ENCODE measurements around the gene LGMN. TPM values are rescaled to one million over a fixed set of nuclear protein-coding genes. Genes with fewer than 3 reads are reported as not detected.

Gene LGMN
- polyA plus RNA-seq, 1 donor (not counting 4 experiments of a cell fraction or from before 2014, with no cell fraction given), result 61.0 TPM

- H3K9ac ChIP-seq (ENCODE audit: control insufficient read depth, extremely low read depth, insufficient read depth, low read length), result no peak overlapping the region
- dilution Hi-C loops (cut with MboI; ENCODE audit: extremely low pct_ligation_motif_present, low sequenced_read_pairs), result no loop called here
- H2AFZ ChIP-seq (ENCODE audit: control insufficient read depth, low read length), result no peak overlapping the region
- H3K9me1 ChIP-seq (ENCODE audit: control insufficient read depth, extremely low read depth, insufficient read depth, low read length), result no peaks in the 10 kb centered on the region
- FAIRE-seq (no peak), DNase-seq (ENCODE audit: low read depth, low spot score) (no peak)
- no peak overlapping the region for H3K27ac ChIP-seq (ENCODE audit: control insufficient read depth, insufficient read depth, low read length)
- no peak for TF ChIP-seq EZH2 (IDR thresholded peaks at IDR 0.05; ENCODE audit: low read length)
- TF ChIP-seq CTCF (optimal IDR thresholded peaks at IDR 0.05 in 1 of 3, IDR thresholded peaks at IDR 0.05 in 1 of 3, conservative IDR thresholded peaks at IDR 0.05 in 1 of 3; ENCODE audit: extremely low read depth in 1 of 3, insufficient read depth in 2 of 3, low read length in 3 of 3), result no peak
- H3K9me3 ChIP-seq (ENCODE audit: control insufficient read depth, low read depth, low read length), result no peaks in the 10 kb centered on the region
- H3K4me2 ChIP-seq (ENCODE audit: control insufficient read depth, extremely low read depth, insufficient read depth, low read depth, low read length), result no peak overlapping the region
- H3K36me3 ChIP-seq (ENCODE audit: control insufficient read depth in 2 of 2, extremely low read depth in 1 of 2, insufficient read depth in 2 of 2, low read length in 2 of 2), result no peaks in the 10 kb centered on the region
- H3K79me2 ChIP-seq (ENCODE audit: control insufficient read depth, insufficient read depth, low read length), result no peaks in the 10 kb centered on the region
- no peaks in the 10 kb centered on the region for H3K4me1 ChIP-seq (ENCODE audit: control insufficient read depth, extremely low read depth, insufficient read depth, low read length)
- H3K27me3 ChIP-seq (ENCODE audit: control insufficient read depth, extremely low read depth, insufficient read depth, low read length), result no peaks in the 10 kb centered on the region
- no peaks in the 10 kb centered on the region for H4K20me1 ChIP-seq (ENCODE audit: control insufficient read depth, extremely low read depth, insufficient read depth, low read length)
- H3K4me3 ChIP-seq (ENCODE audit: control insufficient read depth in 2 of 3, extremely low read depth in 1 of 3, insufficient read depth in 2 of 3, low read depth in 1 of 3, low read length in 3 of 3), result no peak overlapping the region
Measured at GRCh38 chr14:92695562-92695961, 52.9 kb downstream of the LGMN start.

- Histone ChIP-seq H4K20me1 (ENCODE audit: control insufficient read depth, extremely low read depth, insufficient read depth, low read length) (no peaks in the 10 kb centered on the region), H3K9ac (ENCODE audit: control insufficient read depth, extremely low read depth, insufficient read depth, low read length) (no peak overlapping the region), H3K9me1 (ENCODE audit: control insufficient read depth, extremely low read depth, insufficient read depth, low read length) (no peaks in the 10 kb centered on the region), H2AFZ (ENCODE audit: control insufficient read depth, low read length) (no peak overlapping the region), H3K79me2 (ENCODE audit: control insufficient read depth, insufficient read depth, low read length) (no peaks in the 10 kb centered on the region), H3K27ac (ENCODE audit: control insufficient read depth, insufficient read depth, low read length) (no peak overlapping the region), H3K36me3 (ENCODE audit: control insufficient read depth in 2 of 2, extremely low read depth in 1 of 2, insufficient read depth in 2 of 2, low read length in 2 of 2) (no peaks in the 10 kb centered on the region), H3K4me2 (ENCODE audit: control insufficient read depth, extremely low read depth, insufficient read depth, low read depth, low read length) (no peak overlapping the region), H3K9me3 (ENCODE audit: control insufficient read depth, low read depth, low read length) (no peaks in the 10 kb centered on the region), H3K27me3 (ENCODE audit: control insufficient read depth, extremely low read depth, insufficient read depth, low read length) (no peaks in the 10 kb centered on the region), H3K4me3 (ENCODE audit: control insufficient read depth in 2 of 3, extremely low read depth in 1 of 3, insufficient read depth in 2 of 3, low read depth in 1 of 3, low read length in 3 of 3) (no peak overlapping the region), H3K4me1 (ENCODE audit: control insufficient read depth, extremely low read depth, insufficient read depth, low read length) (no peaks in the 10 kb centered on the region)
- DNase-seq (ENCODE audit: low read depth, low spot score) (no peak), FAIRE-seq (no peak)
- dilution Hi-C loops (cut with MboI; ENCODE audit: extremely low pct_ligation_motif_present, low sequenced_read_pairs), result no loop called here
- TF ChIP-seq EZH2 (IDR thresholded peaks at IDR 0.05; ENCODE audit: low read length) (no peak), CTCF (optimal IDR thresholded peaks at IDR 0.05 in 1 of 3, IDR thresholded peaks at IDR 0.05 in 1 of 3, conservative IDR thresholded peaks at IDR 0.05 in 1 of 3; ENCODE audit: extremely low read depth in 1 of 3, insufficient read depth in 2 of 3, low read length in 3 of 3) (no peak)
Measured at GRCh38 chr14:92694807-92695206, 53.6 kb downstream of the LGMN start.

Data from keratinocyte (primary cell).